ENCODE data around the gene LTA4H.

Gene LTA4H

DNA sequence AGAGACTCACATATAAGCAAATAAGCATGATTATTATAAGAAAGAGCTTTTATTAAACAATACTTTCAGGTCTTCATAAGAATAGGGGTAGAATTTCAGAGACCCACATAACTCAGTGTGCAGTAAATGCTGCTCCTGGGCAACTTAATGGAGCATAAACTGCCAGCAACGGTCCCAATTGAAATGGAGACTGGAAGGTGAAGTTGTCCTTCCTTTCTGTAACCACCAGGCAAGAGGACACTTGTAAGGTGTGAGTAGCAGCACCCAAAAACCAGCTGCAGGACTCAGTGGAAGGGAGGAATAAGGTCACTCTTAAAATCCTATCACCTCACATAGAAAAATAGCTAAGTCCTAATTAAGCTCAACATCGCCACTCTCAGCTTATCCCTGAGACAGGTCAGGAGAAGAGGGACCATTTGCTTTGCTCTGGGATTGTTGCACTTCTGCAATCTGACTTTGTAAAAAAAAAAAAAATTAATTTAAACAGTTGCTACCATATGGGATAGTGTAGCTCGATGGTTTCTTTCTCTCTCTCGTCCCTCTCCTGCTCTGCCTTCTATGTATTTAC lies 22.7 kb upstream of the LTA4H start:
- no peak for DNase-seq (ENCODE audit: low read depth, low spot score)

DNA sequence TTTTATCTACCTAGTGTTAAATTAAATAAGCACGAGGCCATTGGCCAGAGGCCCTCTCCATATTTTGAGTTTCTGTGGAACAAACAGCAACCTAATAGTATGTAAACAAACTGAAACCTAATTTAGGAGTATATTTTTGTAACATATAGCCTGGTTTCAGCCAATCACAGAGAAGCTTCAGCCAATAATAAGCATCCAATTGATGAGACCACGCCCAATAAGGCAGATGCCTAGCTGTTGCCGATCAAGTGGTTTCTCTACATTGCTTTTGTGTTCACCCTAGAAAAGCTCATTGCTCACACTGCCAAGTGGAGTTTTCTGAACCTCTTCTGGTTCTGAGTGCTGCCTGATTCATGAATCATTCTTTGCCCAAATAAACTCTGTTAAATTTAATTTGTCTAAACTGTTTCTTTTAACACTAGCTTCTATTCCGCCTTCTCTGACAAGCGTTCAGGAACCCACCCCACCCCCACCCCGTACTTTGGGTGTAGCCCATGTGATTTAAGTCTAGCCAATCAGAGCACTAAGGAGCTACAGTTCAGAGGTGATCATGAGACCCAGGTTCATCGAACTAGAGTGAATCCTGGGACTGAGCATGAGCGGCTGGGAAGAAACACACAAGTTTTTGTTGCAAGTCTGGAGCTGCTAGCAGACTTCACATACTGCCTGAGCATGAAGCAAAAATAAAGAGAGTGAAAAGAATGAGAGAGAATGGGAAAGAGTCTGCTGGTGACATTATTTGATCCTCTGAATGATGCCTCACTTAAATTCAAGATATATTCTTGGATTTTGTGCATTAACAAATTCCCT lies 21.5 kb upstream of the LTA4H start:
- no peak for DNase-seq (ENCODE audit: low read depth, low spot score)

- no peak for DNase-seq (ENCODE audit: low read depth, low spot score)
Observed at GRCh38 chr12:96054244-96054610, 18.8 kb upstream of the LTA4H start.

GRCh38 chr12:96053476-96054243 lies 18.3 kb upstream of the LTA4H start:
- no peak for DNase-seq (ENCODE audit: low read depth, low spot score)

DNA sequence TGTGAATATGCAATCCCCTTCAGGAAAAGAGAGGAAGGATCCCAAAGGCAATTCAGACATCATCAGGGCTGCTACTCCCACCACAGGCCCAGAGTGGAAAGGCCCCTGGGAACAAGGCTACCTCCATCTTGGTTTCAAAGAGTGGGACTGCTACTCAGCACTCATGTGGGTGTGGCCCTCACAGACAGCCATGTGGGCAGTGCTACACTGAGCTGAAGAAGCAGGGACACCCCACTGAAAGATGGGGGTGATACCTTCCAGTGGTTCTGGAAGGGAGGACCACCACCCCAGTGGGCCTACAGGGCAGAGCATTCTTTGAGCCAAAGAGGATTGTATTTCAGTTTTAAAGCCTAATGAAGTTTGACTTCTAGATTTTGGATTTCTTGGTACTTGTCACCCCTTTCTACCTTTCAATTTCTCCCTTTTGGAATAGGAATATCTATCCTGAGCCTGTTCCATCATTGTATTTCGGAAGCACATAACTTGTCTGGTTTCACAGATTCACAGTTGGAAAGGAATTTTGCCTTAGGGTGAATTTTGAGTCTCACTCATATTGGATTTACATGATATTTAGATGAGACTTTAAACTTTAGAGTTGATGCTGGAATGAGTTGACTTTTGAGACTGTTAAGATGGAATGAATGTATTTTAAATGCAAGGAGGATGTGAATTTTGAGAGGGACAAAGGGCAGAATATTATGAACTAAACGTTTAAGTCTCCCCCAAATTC lies 16.5 kb upstream of the LTA4H start:
- no peak for DNase-seq (ENCODE audit: low read depth, low spot score)

GRCh38 chr12:96050139-96050538 lies 14.8 kb upstream of the LTA4H start:
- no peak for DNase-seq (ENCODE audit: low read depth, low spot score)

- no peak for DNase-seq (ENCODE audit: low read depth, low spot score)
Observed at GRCh38 chr12:96049101-96049500, 13.7 kb upstream of the LTA4H start.

GRCh38 chr12:96048393-96048969 lies 13.1 kb upstream of the LTA4H start:
- DNase-seq (ENCODE audit: low read depth, low spot score) = no peak

- no peak for DNase-seq (ENCODE audit: low read depth, low spot score)
Observed at GRCh38 chr12:96047229-96048211, 12.1 kb upstream of the LTA4H start.

DNA sequence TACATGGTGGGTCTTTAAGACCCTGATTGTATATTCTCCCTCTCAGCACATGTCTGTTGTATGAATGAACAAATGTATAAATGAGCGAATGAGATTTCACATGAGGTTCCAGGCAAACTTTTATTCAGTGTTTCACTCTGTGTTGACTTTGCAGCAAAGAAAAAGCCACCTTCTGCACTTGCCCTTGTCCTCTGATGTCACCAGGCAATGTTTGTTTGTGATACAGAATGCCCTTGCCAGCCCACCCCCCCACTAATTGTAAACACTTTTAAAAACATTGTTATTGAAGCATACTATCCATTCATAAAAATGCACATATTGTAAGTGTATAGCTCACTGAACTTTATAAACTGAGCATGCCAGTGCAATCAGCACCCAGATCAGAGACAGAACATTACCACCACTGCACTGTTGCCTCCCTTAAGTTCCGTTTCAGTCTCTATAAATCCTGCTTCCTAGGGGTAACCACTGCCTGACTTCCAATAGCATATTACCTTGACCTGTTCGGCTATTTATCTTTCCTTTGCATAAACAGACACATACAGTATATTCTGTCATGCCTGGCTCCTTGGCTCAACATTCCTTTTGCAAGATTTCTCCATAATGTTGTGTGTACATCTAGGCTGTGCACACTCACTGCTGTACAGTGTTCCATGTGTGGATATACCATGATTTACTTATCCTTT lies 11.3 kb upstream of the LTA4H start:
- DNase-seq (ENCODE audit: low read depth, low spot score) = no peak

DNA sequence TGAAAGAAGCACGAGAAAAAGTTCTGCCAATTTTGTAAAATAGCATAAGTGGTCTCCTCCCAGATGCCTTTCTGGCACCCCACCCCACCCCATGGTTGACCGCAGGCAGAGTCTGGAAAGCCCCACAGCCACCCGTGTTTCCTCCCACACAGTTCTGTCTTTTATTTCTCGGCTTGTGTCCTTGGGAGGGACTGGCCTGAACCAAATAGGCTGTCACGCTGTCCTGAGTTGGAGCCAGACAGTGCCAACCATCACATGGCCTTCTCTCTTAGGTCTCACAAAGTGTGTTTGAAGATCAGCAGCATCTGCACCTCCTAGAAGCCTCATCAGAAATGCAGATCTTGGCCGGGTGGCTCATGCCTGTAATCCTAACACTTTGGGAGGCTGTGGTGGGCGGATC lies 10.2 kb upstream of the LTA4H start:
- no peak for DNase-seq (ENCODE audit: low read depth, low spot score)

DNA sequence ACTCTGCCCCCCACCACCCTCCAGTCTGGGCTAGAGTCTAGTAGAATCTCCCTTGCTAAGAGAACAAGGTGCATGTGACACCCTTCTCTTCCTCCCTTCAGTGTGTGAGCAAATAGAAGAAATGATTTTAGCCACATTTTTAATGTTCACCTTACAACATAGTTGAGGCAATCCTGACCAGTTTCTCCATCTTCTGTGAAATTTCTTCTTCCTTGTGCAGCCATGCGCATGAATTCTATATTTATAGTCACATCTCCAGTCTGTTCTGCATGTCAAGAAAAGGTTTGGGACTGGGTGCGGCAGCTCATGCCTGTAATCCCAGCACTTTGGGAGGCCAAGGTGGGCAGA lies 9.5 kb upstream of the LTA4H start:
- DNase-seq (ENCODE audit: low read depth, low spot score) = no peak

DNA sequence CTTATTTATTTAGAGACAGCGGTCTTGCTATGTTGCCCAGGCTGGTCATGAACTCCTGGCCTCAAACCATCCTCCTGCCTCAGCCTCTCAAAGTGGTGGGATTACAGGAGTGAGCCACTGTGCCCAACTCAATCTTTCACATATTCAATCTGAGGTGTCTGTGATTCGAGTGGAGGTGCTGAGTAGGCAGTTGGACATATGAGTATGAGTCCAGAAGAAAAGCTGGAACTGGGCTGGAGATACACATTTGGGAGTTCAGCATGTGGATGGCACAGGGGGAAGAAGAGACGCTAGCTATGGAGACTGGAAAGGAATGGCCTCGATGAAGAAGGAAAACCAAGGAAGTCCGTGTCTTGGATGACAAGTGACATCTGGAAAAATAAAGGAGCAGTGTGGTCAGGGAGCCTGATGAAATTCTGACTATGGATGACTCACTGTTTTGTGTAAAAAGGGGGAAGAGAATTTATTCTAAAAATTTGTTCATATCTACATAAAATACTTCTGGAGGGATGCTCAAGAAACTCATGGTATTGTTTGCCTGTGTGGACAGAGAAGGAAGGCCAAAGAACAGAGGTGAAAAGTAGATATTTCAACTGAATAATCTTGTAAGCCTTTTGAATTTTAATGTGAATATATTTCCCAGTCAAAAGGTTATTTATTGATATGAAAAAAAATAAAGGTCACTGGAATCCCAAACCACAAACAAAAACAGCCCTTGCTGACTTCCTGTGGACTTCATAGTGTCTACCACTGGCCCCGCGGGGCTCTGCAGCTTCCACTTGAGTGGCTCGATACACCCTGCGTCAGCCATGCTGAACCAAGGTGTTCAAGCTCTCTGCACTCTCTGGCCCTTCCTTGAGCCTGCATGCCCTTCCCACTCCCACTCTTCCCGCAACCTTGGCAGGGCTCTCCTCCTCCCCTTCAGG lies 8.9 kb upstream of the LTA4H start:
- no peak for DNase-seq (ENCODE audit: low read depth, low spot score)

DNA sequence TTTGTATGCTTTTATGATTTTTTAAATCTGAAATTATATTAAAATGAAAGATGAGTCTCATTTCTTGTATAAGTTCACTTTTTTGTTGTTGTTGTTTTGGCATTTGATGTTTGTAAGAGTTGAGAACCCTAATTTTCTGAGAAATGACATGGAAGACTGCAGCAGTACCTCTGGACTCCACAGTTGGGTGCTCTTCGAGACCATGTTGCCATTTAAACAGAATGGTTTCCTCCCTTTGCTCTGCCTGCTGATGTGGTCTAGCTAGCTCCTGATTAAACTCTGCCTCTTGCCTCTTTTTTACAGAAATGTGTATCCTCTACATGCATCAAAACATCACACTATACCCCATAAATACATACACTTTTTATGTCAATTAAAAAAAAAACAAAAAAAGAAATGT lies 5.8 kb upstream of the LTA4H start:
- no peak for DNase-seq (ENCODE audit: low read depth, low spot score)

DNA sequence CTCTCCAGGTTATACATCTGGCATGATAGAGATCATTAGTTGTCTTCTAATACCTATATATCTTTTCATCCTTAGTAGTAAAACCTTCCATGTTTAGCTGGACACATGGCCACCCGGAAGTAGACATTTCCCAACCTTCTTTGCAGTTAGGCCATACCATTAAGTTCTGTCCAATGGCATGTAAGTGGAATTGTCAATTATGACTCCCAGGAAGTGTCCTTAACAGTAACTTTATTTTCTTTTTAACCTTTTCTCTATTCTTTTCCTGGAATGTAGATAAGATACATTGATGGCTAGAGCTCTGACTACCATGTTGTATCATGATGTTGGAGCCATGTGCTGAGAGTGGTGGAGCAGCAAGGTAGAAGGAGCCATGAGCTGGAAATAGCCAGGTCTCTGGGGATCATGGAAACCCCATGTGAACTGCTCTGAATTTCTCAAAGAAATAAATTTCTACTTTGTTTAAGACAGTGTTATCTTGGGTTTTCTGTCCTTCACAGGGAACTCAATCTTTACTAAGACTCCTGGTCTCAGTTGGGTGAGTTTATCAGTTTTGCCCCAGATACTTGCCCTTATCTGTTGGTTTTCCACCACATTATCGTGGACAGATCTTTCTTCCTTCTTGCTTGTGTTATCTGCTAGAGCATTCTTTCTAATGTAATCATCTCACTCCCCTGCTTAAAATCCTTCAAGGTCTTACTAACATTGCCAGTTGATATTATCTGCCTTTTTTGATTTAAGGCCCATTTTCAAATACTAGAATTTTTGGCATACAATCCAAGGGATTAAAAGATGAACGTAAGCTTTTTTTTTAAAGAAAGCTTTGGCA lies 5.1 kb upstream of the LTA4H start:
- DNase-seq (ENCODE audit: low read depth, low spot score) = no peak

DNA sequence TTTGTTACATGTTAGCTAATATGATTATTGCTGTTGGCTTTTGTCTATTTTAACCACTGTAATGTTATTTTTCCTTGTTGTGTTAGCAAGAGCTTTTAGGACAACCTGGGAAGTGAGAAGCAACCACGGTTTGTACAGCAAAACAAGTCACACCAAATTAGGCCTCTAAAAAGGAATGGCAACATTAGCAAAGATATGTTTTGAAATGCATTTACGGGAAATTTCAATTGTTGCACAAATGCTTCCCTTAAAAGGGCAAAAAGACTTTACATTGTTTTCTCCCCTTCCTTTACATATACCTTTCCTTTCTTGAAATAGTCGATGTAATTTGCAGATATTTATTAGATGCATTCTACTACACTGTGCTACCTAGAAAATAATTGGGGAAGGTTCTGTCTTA lies 4.1 kb upstream of the LTA4H start:
- no peak for DNase-seq (ENCODE audit: low read depth, low spot score)

DNA sequence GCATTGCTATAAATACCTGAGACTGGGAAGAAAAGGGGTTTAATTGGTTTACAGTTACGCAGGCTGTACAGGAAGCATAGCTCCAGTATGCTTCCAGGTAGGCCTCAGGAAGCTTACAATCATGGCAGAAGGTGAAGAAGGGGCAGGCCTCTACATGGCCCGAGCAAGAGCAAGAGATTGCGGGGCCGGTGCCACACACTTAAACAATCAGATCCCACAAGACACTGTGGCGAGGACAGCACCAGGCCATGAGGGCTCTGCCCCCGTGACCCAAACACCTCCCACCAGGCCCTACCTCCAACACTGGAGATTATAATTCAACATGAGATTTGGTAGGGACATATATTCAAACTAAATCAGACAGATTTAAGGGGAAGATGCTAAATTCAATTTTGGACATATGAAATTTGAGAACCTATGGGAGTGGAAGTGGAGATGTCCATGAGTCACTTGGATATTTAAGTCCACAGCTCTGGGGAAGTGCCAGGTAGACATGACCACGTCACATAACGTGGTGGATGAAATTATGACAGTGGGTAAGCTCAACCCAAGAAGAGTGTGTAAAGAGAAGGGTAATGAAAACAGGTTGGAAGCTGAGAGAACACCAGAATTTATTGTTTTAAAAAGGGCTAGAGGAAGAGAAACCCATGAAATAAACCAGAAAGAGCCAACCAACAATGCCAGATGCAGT lies 1.5 kb upstream of the LTA4H start:
- no peak for DNase-seq (ENCODE audit: low read depth, low spot score)
